ENCODE data around the gene PHOX2A.
A peak's percentile ranks its signal among the peaks of the same experiment; 100 is the strongest.

PHOX2A gene

DNA sequence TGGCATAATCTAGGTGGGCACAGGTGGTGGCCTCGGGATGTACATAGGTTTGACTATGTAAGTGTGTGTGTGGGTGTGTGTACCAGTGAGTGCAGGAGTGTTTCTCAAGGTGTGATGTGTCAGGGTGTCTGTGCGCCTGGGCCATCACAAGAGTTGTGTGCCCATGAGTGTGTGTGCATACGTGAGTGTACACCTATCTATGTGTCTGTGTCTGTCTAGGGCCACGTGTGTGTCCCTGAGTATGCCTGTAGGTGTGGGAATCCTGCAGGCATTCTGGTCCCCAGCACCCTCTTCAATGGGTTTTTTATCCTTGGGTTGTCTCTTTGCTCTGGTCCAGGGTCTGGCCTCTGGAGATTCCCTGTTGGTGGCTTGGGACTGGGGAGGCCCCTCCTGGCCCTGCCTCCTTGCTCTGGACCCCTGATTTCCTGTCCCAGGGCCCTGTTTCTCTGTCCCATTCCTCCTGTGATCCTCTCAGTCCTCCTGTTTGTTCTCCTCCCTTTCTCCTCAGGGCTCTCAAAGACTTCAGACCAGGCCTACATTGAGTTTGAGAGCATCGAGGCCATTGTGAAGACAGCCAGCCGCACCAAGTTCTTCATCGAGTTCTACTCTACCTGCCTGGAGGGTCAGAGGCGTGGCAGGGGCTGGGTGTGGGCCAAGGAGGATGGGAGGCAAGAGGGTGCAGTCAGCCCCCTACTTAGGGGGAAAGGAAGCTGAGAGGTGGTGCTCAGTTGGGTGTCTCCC lies 10.0 kb downstream of the PHOX2A start:
- DNase-seq (ENCODE audit: low spot score) = no peak

DNA sequence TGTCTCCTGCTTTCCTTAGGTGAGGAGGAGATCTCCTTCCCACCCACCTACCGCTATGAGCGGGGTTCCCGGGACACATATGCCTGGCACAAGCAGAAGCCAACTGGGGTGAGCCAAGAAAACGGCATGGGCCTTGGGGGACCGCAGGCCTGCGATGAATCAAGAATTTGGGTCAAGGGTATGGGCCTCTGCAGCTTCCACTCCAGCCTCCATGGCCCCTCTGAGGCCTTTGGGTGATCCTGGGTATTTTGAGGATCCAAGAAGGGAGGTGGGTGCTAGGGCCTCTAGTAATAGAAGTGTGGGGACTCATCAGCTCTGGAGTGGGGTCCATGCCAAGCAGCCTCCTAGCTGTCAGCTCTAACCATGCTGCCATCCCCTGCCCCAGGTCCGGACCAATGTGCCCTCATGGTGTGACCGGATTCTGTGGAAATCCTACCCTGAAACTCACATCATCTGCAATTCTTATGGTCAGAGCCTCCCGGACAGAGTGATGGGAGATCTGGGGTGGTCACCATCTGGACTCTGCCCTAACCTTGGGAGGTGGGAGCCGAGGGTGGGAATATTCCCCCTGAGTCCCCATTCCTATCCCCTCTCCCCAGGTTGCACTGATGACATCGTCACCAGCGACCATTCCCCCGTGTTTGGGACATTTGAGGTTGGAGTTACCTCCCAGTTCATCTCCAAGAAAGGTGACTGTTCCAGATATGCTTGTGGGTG lies 10.8 kb downstream of the PHOX2A start:
- DNase-seq (ENCODE audit: low spot score) = no peak

DNA sequence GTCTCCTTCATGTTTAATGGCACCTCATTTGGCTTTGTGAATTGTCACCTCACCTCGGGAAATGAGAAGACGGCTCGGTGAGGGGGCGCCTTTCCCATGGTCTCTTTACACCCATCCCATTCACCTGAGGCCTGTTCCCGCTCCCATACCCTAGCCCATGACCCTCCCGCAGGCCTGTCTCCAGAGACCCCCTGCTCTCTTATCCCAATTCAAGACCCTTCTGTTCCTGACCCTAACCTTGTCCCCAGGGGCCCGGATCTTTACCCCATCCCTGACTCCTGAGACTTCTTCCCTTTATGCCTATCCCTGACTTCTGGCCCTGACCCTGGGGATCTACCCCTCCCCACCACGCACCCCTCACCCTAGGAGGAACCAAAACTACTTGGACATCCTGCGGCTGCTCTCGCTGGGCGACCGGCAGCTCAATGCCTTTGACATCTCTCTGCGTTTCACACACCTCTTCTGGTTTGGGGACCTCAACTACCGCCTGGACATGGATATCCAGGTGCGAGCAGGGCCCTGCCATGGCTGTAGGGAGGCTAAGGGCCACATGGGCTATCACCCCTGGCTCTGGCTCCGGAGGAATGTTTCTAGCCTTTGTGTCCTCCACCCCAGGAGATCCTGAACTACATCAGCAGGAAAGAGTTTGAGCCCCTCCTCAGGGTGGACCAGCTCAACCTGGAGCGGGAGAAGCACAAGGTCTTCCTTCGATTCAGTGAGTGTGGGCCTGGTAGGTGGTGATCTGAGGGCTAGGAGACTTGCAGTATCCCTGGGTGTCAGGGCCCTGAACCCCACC lies 11.5 kb downstream of the PHOX2A start:
- no peak for DNase-seq (ENCODE audit: low spot score)

DNA sequence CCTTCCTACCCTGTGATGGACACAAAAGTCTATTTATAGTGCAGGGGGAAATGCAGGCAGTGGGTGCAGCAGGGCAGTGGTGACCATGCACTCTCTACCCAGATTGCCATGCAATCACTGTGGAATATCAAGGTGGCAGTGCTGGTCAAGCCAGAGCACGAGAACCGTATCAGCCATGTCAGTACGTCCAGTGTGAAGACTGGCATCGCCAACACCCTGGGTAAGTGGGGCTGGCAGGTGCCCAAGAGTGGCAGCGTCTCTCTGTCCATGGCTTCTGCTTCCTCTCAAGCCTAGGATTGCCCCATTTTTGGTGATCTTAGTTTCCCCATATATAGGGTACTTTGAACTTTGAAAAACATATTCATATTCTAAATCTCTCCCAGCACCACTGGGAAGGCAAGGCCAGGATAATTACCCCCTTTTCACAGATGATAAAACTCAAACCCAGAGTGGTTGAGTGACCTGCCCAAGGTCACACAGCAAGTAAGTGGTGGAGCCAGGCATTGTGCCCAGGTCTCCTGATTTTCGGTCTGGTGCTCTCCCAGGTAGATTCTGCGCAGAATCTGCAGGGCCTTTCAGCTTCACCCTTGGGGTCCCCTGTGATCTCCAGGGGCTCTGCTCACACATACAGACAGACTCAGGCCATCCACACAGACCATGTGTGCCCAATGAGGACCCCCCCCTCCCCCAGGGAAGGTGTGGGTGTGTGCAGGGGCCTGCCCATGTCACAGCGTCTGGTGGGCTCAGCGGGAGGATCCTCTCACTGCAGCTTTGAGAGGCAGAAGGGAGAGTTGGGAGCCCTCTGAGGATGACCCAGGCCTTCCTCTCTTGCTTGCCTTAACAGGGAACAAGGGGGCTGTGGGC lies 12.3 kb downstream of the PHOX2A start:
- no peak for DNase-seq (ENCODE audit: low spot score)

DNA sequence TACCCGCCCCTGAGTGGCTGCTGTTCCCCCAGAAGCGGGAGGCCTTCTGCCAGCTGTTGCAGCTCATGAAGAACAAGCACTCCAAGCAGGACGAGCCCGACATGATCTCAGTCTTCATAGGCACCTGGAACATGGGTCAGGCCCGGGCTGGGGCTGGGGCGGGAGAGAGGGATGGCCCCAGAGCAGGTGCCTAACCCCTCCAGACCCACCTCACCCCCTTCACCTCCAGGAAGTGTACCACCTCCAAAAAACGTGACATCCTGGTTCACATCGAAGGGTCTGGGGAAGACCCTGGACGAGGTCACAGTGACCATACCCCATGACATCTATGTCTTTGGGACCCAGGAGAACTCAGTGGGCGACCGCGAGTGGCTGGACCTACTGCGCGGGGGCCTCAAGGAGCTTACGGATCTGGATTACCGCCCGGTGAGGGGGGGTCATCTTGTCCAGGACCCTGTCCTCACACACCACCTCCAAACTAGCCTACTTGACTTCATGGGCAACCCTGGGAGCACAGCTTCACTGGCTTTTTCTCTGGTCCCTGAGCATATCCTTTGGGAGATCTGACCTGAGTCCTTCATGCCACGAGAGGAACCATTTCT lies 13.1 kb downstream of the PHOX2A start:
- DNase-seq (ENCODE audit: low spot score) = no peak

DNA sequence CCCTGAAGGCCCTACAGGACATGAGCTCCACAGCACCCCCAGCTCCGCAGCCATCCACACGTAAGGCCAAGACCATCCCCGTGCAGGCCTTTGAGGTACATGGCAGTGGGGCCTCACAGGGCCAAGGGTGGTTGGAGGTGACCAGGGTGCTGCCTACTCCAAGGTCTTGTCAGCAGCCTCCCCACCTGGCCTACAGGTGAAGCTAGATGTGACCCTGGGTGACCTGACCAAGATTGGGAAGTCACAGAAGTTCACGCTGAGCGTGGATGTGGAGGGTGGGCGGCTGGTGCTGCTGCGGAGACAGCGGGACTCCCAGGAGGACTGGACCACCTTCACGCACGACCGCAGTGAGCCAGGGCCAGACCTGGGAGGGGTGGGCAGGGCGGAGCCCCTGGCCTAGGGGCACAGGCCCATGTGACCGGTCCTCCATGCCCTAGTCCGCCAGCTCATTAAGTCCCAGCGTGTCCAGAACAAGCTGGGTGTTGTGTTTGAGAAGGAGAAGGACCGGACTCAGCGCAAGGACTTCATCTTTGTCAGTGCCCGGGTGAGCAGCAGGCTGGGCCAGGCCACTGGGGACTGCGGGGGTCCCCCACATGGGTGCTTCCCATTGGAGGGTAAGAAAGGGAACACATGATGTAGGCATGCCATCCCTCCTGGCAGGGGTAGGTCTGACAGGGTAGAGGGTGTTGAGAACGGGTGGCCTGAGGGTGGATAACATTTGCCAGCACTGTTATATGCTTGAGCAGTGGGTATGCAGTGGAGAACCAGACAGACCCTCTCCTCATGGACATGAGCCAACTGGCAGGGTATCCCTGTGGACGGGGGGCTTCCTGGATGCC lies 13.8 kb downstream of the PHOX2A start:
- DNase-seq (ENCODE audit: low spot score) = no peak

DNA sequence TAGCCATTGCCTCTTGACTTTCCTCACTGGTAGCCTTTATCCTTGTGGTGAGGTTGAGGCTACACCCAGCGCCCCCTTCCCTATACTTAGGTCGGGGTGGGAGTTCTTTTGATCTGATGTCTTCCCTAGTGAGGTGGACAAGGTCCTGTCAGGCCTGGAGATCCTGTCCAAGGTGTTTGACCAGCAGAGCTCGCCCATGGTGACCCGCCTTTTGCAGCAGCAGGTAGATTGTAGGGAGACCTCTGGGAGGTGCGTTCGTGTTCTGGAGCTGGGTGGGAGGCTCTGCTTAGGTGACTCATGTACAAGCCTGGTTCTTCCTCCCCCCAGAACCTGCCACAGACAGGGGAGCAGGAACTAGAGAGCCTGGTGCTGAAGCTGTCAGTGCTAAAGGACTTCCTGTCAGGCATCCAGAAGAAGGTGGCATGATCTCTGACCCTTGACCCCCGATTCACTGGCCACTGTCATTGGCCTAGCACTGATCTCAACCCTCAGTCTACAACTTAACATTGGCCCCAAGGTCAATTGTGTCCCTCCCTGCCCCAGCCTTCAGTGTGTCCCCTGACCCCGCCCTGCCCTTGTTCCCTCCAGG lies 14.5 kb downstream of the PHOX2A start:
- DNase-seq (ENCODE audit: low spot score) = no peak

DNA sequence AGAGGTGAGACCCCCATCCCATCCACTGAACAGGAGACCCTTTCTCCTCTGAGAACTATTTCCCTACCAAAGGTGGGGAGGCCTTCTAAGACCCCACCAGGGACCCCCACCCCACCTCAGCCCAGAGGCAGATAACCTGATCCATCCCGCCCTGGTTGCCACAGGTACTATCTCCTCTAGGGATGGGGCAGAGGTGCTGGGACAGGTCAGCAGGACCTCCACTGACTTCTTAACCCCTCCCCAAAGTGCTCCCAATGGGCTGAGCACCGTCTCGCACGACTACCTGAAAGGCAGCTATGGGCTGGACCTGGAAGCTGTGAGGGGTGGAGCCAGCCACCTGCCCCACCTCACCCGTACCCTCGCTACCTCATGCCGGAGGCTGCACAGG lies 15.1 kb downstream of the PHOX2A start:
- DNase-seq (ENCODE audit: low spot score) = no peak

DNA sequence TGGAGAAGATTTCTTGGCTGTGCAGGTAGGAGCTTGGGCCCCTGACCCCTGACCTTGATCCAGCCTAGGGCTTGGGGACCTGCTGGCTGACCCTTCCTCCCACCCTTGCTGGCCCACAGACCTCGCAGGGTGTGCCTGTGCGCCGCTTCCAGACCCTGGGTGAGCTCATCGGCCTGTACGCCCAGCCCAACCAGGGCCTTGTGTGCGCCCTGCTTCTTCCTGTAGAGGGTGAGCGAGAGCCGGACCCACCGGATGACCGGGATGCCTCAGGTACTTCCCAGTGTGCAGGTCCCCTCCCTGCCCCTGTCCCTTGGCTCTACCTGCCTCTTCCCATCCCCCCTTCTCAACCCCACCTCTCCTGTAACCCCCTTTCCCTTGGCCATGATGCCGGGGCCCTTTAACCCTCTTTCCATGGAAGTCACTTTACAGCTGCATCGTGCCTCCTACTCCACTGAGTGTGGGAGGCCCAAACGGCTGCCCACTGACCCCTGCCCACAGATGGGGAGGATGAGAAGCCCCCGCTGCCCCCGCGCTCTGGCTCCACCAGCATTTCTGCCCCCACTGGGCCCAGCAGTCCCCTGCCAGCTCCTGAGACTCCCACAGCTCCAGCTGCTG lies 15.6 kb downstream of the PHOX2A start:
- no peak for DNase-seq (ENCODE audit: low spot score)

DNA sequence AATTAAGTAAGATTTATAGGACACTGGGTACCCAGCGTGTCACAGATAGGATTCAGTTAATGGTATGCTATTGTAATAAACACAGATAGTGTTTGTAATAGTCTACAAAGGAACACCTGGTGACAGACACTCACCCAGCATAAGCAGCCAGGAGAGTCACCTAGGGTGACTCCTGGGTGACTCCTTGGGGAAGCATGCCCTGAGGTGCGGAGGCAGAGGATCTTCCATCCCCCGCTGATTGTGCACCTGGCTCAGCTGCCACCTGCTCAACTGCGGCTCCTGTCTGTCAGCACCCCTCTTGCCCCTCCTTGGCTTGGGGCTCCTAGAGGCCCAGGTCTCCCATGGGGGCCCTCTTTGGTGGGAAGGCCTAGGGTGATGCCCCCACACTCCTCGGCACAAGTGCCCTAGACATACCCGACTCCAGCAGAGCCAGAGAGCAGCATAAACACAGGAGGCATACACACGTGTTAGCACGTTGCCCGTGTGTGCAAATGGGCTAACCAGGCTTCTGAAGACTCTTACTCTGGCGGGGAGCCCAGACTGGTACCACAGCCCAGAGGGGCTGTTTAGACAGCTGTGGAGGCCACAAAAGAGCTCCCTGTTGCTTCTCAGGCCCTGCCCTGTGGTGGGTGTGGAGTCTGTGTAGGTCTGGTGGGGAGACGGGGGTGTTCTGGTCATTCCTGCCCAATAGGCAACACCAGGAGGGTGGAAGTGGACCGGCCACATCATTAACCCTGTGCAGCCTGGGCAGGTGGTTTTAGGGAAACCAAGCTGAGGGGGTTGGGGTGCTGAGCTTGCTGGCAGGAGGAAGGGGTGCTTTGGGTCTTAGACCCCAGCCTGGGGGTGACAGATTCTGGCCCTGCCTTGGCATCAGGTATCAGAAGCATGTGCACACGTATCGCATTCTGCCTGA lies 16.4 kb downstream of the PHOX2A start:
- peak; percentile 55 for DNase-seq (ENCODE audit: low spot score)

DNA sequence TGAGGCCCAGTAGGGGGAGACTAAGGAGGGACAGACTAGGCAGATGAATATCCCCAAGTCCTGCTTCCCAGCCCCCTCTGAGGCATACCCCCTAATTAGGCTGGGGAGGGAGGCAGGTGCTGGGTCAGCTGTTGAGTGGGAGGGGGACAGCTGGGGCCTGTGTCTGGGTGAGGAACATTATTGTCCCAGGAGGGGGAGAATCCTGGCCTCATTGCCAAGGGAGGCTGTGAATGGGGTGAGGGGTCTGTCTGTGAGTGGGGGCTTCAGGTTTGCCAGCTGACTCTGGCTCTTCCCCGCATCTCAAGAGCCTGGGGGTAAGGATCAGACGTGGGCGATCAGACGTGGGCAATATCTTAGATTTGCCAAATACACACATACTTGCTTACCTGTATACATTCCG lies 17.3 kb downstream of the PHOX2A start:
- DNase-seq (ENCODE audit: low spot score) = no peak

DNA sequence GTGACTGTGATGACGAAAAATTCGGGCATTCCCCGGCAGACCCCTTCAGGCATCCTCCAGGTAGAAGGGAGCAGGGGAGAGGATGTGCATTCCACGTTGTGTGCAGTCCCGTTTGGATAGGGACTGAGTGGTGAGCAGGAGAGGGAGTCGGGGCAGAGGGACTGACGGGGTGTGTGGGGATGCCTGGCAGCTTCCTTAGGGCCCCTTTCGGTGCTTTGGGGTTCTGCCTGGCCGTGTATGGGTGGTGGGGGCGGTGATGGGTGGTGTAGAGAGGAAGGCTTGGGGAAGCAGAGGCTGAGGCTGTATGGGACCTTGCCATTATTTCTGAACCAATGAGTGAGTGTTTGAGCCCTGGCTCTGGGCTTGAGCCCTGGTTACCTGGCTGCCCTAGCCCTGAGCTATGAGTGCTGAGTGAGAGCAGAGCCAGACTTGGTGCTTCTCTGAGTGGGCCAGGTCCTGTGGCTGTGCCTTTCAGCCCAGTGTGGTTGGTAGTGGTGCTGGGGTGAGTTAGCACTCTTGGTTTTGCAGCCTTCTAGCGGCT lies 18.5 kb downstream of the PHOX2A start:
- DNase-seq (ENCODE audit: low spot score) = no peak

DNA sequence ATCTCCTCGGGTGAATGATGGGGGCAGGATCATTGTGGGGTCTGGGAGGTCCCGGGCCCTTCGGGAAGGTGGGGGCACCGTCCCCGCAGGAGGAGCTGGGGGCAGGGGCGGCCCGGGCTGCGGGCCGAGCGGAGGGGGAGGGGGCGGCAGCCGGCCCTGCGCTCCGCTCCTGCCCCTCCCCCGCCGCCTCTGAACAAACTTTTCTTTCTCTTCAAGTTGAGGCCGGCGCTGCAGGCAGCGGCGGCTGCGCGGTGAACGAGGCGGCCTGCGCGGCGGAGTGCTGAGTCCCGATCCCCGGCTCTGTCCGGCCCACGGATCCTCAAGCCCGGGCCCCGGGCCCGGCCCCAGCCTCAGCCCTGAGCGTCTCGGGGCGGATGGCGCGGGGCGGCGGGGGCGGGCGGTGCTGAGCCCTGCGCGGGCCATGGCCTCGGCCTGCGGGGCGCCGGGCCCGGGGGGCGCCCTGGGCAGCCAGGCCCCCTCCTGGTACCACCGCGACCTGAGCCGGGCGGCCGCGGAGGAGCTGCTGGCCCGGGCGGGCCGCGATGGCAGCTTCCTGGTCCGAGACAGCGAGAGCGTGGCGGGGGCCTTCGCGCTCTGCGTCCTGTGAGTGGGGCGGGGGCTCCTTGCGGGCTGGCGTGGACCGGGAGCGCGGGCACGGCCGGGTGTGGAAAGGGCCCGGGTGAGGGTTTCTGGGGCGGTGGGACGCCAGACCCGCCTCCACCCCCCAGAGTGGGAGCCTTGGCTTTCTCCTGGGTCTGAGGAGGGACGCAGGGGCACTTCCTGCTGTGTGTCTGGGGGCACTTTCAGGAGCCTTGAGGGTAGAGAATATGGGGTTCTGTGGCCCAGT lies 19.2 kb downstream of the PHOX2A start, which contains the start of gene INPPL1:
Gene INPPL1 (plus strand): TSS at position 204 of the 847 bp plus-strand sequence. CDS start 218 bp downstream, at position 422.
- DNase-seq (ENCODE audit: low spot score) = peak; percentile 50

DNA sequence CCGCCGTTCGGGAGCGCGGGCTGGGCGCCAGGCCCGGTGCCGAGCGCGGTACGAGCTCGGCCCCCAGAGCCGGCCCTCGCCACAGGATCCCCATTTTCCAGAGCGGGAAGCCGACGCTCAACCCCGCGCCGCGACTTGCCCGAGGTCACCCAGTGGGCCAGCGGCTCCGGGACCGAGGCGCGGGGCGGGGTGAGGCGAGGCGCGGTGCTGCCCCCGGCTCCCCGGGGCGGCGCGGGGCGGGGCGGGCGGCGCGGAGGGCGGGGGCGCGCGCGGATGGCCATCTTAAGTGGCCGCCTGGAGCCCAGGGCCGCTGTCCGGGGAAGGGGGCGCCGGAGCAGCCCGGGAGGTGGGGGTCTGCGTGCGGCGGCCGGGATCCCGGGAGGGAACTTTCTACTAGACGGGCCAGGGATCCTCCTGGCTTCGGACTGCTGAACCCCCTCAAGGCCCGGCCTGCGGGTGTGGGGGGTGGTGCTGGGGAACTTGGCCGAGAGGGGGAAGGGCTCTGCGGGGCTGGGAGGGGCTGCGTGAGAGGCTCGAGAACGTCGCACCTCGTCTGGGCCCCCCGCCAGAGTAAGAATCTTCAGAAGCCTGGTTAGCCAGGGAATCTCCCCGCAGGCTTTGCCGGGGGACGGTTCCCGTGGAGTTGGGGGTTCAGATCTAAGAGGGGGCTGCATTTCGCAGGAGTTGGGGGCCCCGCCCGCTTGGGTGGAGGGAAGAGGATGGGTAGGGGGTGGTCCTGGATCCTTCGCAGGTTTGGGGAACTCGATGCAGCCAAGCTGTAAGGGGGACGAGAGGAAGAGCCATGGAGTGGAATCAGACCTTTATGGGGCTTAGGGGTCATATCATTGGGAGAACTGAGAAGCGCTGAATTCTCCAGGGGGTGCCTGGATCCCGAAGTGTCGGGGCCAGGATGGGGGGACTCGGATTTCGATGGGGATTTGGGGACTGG lies 20.1 kb downstream of the PHOX2A start:
- peak; percentile 62 for DNase-seq (ENCODE audit: low spot score)

DNA sequence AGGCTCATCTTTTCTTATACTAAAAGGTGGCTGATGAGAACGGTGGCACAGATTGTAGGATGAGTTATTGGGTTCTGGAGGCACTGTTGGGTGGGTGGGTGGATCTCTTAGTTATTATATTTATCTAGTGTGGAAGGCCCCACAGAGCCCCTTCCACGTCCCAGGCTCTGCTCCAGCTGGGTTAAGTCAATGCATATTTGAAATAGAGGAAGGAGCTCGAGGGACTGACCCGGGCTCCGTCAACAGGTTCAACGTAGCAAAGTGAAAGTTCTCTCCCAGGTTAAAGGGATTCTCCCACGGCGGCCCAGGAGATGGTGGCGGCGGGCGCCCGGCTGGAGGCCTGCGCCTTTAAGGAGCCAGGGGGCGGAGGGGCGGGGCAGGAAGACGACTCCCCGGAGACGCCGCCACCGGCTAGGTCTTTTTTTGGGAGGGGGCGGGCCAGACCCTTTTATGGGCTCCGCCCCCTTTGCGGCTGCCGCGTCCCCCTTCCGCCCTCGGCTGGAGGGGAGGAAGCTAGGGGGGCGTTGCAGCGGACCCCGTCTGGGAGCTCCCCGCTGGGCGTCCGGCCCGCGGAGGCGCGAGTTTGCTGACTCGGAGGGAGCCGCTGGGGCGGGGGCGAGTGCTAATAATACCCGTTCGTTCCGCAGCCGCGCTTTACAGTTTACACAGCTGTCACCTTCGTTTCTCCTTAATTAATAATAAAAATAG lies 20.9 kb downstream of the PHOX2A start:
- DNase-seq (ENCODE audit: low spot score) = peak; percentile 82

Measured in globus pallidus (tissue), 1 donor.